CD4-positive, alpha-beta T cell treated with Interleukin-6 for 4 hours (primary cell): ENCODE measurements around the gene RPS16.
"Not testable (repeated sequence)": the region's sequence is repeated elsewhere in the genome, so short reads cannot be mapped to it uniquely, and the experiment has no call there.

ENCODE experiments used
- DNase-seq: peaks from one replicate; pipeline ENCODE4 v3.0.0-alpha.2; 2020; ENCODE audit warnings: mixed read lengths

RPS16 gene

DNA sequence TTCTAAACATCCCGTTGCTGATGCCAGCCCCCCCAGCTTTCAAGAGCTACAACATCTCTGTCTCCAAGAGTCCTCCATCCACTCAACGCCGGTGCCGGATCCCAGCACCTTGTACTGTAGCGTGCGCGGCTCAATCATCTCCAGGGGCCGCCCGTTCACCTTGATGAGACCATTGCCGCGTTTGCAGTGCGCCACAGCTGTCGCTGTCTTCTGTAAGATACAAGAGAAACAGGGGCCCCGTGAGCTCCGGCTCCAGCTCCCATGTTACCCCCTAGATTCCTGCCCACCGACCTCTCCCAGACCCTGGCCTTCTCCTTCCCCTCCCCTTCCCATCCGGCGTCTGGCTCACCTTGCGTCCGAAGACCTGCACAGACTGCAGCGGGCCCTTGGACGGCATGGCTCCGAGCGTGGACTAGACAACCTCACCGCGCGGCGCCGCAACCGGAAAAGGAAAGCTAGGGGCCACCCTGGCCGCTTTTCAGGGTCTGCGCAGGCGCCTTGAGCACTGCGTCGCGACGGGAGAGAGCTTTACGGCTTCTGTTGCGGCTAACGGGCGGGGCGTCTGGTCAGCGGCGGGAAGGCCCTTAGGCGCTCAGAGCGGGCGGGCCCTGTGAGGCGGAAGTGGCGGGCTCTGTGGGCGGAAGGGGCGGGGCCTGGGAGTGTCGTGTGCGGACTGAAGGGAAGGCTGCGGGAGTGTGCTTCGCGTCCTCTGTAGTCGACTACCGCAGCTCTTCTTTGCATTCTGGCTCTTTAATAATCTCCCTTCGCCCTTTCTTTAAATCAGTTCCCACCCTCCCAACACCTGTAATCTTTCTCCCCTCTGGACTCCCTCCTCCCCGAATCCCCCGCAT lies at the start of gene RPS16:
Gene RPS16, minus strand, starts transcription at position 451 of the 851 bp plus-strand sequence. Its CDS starts 54 bp downstream, at position 397.
- DNase-seq, result peak; percentile 99

DNA sequence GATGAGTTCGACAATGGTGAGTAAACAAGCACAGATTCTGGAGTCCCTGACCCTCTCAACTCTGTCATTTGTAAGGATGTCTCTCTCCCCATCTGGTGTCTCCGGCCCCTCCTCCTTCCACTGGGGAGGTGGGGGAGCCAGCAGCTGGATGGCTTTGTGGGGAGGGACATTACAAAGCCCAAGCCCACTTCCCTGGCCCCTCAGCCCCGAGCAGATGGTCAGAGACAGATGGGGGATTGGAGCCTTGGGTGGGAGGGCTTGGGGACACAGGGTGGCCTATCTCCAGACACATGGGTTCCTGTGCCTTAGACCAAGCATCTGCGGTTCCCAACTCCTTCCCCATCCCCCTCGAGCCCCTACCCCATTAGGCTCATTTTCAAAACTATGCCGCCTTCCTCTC lies 47.4 kb upstream of the RPS16 start:
- DNase-seq, result no peak

- no peak for DNase-seq
Observed at GRCh38 chr19:39481676-39482075, 45.9 kb upstream of the RPS16 start.

DNA sequence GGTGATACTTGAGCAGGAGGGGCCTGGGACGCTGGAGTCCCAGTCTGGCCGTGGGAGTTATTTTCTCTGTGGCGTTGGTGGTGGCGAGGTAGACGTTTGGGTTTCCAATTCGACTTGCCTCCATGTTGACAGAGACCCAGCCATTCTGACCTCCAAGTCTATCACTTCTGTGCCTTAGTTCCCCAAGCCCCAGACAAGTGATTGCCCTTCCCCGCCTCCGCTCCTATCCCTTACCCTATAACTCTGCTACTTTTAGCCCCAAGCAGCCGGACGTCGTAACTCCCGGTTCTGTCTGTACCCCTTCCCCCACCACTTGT lies 45.4 kb upstream of the RPS16 start:
- no peak for DNase-seq

GRCh38 chr19:39480337-39481228 lies 44.8 kb upstream of the RPS16 start, which contains the start of gene TIMM50:
Gene TIMM50, plus strand, starts transcription at chr19:39480838. Its CDS starts 16 bp downstream, at chr19:39480854.
- DNase-seq, result peak; percentile 99

GRCh38 chr19:39479916-39480315 lies 44.2 kb upstream of the RPS16 start:
- DNase-seq, result no peak

- not testable (repeated sequence) for DNase-seq
Observed at GRCh38 chr19:39479319-39479801, 43.6 kb upstream of the RPS16 start.

GRCh38 chr19:39475748-39476147 lies 40.0 kb upstream of the RPS16 start:
- DNase-seq, result no peak

GRCh38 chr19:39474139-39474620 lies 38.4 kb upstream of the RPS16 start:
- peak; percentile 82 for DNase-seq

GRCh38 chr19:39473443-39473960 lies 37.8 kb upstream of the RPS16 start:
- DNase-seq, result no peak

GRCh38 chr19:39472746-39473442 lies 37.1 kb upstream of the RPS16 start:
- no peak for DNase-seq

- no peak for DNase-seq
Observed at GRCh38 chr19:39471756-39472536, 36.2 kb upstream of the RPS16 start.

- no peak for DNase-seq
Observed at GRCh38 chr19:39470724-39471339, 35.1 kb upstream of the RPS16 start.

DNA sequence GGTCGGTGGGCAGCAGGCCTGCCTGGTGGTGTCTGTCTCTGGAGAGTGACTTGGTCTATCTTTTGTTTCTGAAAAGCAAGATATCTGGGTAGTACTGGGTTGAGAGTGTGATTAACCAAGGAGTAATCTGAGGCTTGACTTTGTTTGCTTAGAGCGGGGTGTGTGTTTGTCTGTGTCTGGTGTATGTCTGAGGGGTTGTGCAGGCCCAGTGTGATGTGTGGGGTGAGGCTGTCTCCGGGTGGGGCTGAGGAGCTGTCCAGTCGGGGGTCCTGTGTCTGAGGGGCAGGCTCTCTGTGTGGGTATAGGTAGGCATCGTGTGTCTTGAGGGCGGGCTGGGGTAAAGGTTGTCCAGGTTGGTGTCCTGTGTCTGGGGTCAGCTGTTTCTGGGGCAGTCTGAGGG lies 33.8 kb upstream of the RPS16 start:
- DNase-seq, result no peak

DNA sequence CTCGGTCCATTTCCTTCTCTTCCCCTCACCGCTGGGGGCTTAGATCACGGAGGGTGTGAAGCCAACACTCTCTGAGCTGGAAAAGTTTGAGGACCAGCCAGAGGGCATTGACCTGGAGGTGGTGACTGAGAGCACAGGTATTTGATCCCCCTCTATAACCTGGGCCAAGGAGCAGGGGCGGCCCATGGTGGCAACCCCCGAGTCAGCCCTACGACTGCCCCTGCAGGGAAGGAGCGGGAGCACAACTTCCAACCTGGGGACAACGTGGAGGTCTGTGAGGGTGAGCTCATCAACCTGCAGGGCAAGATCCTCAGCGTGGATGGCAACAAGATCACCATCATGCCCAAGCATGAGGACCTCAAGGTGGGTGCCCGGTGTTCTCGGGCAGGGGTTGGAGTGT lies 33.3 kb upstream of the RPS16 start:
- no peak for DNase-seq

DNA sequence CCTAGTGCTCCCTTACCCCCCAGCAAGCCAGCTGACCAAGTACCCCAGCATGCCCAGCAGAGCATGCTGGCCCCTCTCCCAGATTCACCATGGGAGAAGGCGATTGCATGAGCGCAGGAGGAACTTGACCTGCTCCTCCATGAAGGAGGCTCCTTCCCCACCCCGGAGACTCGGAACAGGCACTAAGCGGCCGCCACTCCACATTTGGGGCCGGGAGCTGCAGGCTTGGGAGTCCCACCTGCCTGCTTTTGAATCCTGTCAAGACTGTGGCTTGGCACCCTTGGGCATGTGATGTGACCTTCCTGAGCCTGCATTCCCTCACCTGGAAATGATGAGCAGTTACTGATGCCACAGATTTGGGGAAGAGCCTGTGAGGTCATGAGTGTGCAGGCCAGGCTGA lies 32.2 kb upstream of the RPS16 start:
- DNase-seq, result no peak

DNA sequence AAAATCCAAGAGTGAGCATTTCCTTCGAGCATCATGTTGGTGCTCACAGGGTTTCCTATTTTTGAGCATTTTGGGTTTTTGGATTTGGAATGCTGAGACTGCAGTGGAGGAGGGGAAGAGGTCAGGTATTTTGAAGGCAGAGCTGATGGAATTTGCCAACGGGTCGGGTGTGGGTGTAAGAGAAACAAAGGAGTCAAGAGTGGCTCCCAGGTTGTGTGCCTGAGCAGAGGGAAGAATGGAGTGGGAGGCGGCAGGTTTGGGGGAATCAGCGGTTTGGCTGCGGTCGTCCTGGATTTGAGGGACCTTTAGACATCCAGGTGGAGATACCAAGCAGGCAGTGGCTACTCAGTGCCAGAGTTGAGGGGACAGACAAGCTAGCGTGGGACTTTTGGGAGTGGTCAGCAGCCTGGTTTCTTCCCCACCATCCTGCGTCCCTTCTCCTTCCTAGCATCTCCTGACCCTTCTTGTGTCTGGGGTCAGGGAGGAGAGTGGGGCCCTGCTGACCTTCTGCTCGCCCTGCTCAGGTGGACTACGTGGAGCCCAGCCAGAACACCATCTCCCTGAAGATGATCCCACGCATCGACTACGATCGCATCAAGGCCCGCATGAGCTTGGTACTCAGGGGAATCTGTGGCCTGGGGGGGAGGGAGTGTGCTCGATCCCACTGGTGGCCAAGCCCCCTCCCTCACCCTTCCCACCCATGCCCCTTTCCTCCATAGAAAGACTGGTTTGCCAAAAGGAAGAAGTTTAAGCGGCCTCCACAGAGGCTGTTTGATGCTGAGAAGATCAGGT lies 30.4 kb upstream of the RPS16 start:
- DNase-seq, result no peak

DNA sequence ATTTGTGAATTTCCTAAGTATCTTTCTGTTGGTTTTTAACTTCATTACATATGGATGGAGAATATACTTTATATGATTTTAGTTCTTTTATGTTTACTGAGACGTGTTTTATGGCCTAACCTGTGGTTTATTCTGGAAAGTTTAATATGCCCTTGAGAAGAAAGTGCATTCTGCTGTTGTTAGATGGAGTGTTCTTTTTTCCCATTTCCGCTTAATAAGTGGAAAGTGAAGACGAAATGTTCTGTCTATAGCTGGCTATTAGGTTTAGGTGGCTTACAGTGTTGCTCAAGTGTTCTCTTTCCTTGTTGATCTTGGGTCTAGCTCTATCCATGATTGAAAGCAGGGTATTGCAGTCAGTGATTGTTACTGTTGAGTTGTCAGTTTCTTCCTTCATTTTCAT lies 27.7 kb upstream of the RPS16 start:
- DNase-seq, result no peak

DNA sequence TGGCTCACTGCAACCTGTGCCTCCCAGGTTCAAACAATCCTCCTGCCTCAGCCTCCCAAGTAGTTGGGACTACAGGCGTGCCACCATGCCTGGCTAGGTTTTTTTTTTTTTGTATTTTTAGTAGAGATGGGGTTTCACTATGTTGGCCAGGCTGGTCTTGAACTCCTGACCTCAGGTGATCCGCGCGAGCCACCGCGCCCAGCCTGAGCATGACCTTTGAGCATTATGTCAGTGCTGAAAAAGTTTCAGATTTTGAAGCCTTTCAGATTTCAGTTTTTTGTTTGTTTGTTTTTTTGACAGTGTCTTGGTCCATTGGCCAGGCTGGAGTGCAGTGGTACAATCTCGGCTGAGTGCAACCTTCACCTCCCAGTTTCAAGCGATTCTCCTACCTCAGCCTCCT lies 15.5 kb upstream of the RPS16 start:
- DNase-seq, result not testable (repeated sequence)

DNA sequence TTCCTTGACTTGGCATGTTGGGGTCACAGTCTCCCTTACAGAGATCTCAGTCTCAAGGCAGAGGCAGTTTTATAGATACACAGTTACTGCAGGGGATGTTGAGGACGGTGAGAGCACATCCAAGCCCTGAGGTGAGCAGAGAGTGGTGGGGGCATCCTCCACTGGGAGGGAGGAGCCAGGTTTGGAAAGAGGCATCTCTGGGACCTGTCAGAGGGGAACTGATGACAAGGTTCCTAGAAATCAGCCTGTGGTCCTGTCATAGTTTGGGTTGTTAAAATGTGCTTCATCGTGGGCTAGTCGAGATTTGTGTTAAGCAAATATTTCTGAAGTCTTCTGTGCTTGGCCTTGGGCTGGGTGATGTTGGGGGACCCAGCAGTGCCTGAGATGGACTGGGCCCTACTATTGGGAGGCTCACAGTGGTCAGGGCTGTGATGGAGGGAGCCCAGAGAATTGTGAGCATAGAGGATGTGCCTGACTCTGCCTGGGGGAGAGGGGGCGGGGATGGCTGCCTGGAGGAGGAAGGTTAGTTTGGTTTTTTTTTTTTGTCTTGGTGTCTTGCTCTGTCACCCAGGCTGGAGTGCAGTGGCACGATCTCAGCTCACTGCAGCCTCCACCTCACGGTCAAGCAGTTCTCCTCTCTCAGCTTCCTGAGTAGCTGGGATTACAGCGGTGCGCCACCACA lies 13.5 kb upstream of the RPS16 start:
- DNase-seq, result no peak
